Neuronal stem cell (in vitro differentiated cells): ENCODE measurements around the gene NECAB2. TPM values are rescaled to one million over a fixed set of nuclear protein-coding genes. Genes with fewer than 3 reads are reported as not detected.

Experiments used
- small RNA-seq: library from polyadenylated mRNA; stranded (forward); fragments of <200 nt; extraction: miRNeasy Mini kit (QIAGEN cat#:217004); gene quantifications from one replicate; pipeline ENCODE3, GENCODE V24; 2013; ENCODE audit not compliant: insufficient read depth

NECAB2 gene

Small RNA genes lying within 50 kb of the gene (small RNA-seq; reads per million reads assigned to genes)
- not detected for gene RNA5SP432
